ENCODE measurements around the gene KDM5C. TPM values are rescaled to one million over a fixed set of nuclear protein-coding genes. Genes with fewer than 3 reads are reported as not detected.
A peak's percentile ranks its signal among the peaks of the same experiment; 100 is the strongest.

Gene KDM5C
- 100 to 1,000 TPM in 1 of 2 donors, 10 to 100 TPM in 1; 65.1 to 171 TPM for total RNA-seq

DNA sequence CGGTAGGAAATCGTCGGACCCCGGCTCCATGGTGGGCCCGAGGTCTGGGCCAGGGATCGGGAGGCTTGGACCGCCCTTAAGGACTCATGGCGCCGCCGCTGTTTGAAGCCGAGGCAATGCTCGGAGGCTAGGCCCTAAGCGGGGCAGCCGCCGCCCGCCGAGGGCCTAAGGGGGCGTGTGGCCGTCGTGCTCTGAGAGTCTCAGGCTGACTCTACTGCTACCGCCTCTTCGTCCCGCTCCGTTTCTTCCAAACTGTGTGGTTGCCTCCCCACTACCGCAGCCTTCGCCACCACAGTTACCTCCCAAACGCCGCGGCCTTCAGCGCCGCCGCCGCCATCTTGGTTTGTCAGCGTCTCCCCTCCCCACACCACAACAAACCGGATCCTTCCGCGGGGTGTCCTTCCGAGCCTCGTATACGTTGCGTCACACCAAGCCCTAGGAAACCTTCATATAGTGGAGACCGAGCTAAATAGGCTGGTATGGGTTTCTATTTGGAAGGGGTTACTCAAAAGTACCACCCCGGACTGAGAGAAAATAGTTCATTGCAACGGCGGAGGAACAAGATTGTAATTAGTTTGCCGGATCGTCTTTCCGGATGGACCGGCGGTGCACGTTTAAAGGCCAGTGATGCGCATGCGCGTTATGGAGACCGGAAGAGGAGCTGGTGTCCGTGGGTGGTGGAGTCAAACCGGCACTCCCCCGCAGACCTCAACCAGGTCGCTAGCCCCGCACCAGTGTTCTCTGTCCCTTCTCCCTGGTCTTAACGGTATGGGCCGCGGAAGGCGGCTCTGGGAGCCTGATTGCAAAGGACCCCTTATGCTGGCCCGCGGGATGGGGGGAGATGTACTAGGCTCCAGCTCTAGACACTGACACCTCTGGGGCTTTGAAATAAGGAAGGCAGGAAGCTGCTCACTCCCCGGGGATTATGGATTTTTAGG lies at the start of gene KDM5C:
Gene KDM5C, minus strand, starts transcription at position 348 of the 938 bp plus-strand sequence. Its CDS starts 318 bp downstream, at position 30.
- ATAC-seq: peak; percentile 95
- intact Hi-C loops (cut with DNase I): no loop called here
- Histone ChIP-seq H3K9me3 (no peaks in the 10 kb centered on the region), H3K27ac (peak within 1 kb of the TSS; percentile 81 to 89 (median 86)), H3K4me3 (peak within 1 kb of the TSS; percentile 54 to 68), H3K4me1 (peaks cover 26% of the 10 kb centered on the region), H3K27me3 (no peaks in the 10 kb centered on the region), H3K36me3 (replicated peaks in 1 of 2; ENCODE audit: insufficient read depth in 1 of 2, low read depth in 2 of 2) (no peaks in the 10 kb centered on the region)
- 0 to 1% methylated on average over 12 to 47 of the region's 67 CpGs for WGBS, 2 donors
- DNase-seq: peak; percentile 87 to 97 (median 94)
- peak; percentile 49 to 82 (median 76) for TF ChIP-seq POLR2A (IDR thresholded peaks at IDR 0.05)
- TF ChIP-seq, protein P1, sequence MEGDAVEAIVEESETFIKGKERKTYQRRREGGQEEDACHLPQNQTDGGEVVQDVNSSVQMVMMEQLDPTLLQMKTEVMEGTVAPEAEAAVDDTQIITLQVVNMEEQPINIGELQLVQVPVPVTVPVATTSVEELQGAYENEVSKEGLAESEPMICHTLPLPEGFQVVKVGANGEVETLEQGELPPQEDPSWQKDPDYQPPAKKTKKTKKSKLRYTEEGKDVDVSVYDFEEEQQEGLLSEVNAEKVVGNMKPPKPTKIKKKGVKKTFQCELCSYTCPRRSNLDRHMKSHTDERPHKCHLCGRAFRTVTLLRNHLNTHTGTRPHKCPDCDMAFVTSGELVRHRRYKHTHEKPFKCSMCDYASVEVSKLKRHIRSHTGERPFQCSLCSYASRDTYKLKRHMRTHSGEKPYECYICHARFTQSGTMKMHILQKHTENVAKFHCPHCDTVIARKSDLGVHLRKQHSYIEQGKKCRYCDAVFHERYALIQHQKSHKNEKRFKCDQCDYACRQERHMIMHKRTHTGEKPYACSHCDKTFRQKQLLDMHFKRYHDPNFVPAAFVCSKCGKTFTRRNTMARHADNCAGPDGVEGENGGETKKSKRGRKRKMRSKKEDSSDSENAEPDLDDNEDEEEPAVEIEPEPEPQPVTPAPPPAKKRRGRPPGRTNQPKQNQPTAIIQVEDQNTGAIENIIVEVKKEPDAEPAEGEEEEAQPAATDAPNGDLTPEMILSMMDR (IDR thresholded peaks at IDR 0.05): no peak

- DNase-seq (no peak), ATAC-seq (no peak)
- intact Hi-C loops (cut with DNase I): no loop called here
- Histone ChIP-seq H3K4me1 (no peaks in the 10 kb centered on the region), H3K9me3 (no peaks in the 10 kb centered on the region), H3K4me3 (no peak overlapping the region), H3K27ac (no peak overlapping the region), H3K36me3 (replicated peaks in 1 of 2; ENCODE audit: insufficient read depth in 1 of 2, low read depth in 2 of 2) (no peaks in the 10 kb centered on the region), H3K27me3 (no peaks in the 10 kb centered on the region)
- WGBS, 2 donors: 78 to 94% methylated on average over 5 to 7 of the region's 8 CpGs
- TF ChIP-seq, protein P1 (IDR thresholded peaks at IDR 0.05): no peak
- TF ChIP-seq POLR2A (IDR thresholded peaks at IDR 0.05): no peak
These were observed 47.9 kb upstream of the KDM5C start for GRCh38 chrX:53272808-53273337.

- H3K4me1 ChIP-seq: no peaks in the 10 kb centered on the region
- no peak overlapping the region for H3K4me3 ChIP-seq
- TF ChIP-seq POLR2A (IDR thresholded peaks at IDR 0.05): no peak
- TF ChIP-seq, protein P1 (IDR thresholded peaks at IDR 0.05): no peak
- ATAC-seq: no peak
- no peak overlapping the region for H3K27ac ChIP-seq
- no peaks in the 10 kb centered on the region for H3K9me3 ChIP-seq
- H3K27me3 ChIP-seq: no peaks in the 10 kb centered on the region
- intact Hi-C loops (cut with DNase I): no loop called here
- DNase-seq: no peak
- 90 to 91% methylated on average over 9 to 14 of the region's 14 CpGs for WGBS, 2 donors
- H3K36me3 ChIP-seq (replicated peaks in 1 of 2; ENCODE audit: insufficient read depth in 1 of 2, low read depth in 2 of 2): no peaks in the 10 kb centered on the region
These were observed 44.6 kb upstream of the KDM5C start for GRCh38 chrX:53269536-53270107.

DNA sequence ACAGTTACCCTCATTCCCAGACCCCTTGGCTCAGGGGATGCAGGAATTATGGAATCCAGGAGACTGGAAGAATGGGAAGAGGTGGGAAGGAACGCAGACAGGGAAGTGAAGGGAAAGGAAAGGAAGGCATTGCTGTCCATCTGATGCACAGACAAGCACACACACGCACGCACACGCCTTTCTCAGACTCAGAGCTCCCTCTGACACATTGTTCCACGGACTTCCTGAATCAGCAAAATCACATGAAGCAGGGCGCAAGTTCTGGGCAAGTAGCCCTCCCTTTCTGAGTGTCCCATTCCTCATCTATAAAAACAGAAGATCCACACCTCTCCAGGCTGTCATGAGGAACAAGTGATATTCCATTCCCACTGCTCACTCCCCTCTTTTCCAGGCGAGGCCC lies 43.2 kb upstream of the KDM5C start:
- ATAC-seq (no peak), DNase-seq (peak in 1 of 4 donors; percentile 14)
- H3K4me3 ChIP-seq: no peak overlapping the region
- 81 to 84% methylated on average over 5 to 7 of the region's 7 CpGs for WGBS, 2 donors
- no peaks in the 10 kb centered on the region for H3K27me3 ChIP-seq
- no peak for TF ChIP-seq POLR2A (IDR thresholded peaks at IDR 0.05)
- TF ChIP-seq, protein P1 (IDR thresholded peaks at IDR 0.05): no peak
- no peaks in the 10 kb centered on the region for H3K9me3 ChIP-seq
- H3K36me3 ChIP-seq (replicated peaks in 1 of 2; ENCODE audit: insufficient read depth in 1 of 2, low read depth in 2 of 2): no peaks in the 10 kb centered on the region
- H3K4me1 ChIP-seq: no peaks in the 10 kb centered on the region
- intact Hi-C loops (cut with DNase I): no loop called here
- H3K27ac ChIP-seq: no peak overlapping the region

Measured in body of pancreas (tissue), 4 donors.